ENCODE results near the gene PRTFDC1.
"Not testable (repeated sequence)": the region's sequence is repeated elsewhere in the genome, so short reads cannot be mapped to it uniquely, and the experiment has no call there.

The PRTFDC1 gene

DNA sequence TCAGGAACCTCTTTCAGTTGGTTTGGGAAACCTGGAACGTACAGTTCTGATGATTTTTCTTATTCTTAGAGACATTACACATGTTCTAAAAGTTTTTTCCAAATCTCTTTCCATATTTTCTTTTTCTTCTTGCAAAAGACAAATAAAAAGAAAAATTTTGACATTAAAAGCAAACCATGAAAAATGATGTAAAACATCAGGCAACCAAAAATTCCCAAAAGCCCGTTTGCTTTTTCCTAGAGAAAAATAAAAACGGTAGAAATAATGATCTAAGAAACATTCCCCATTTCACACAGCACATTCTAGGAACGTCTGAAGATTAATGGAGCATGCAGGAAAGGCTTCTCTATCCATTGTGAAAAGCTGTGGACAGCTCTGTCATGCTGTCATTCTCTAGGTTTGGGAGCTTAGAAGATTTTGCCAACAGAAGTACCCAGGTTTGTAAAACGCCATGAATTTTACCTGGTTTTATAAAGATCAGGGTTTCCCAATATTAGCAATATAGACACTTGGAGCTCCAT is 11.2 kb upstream of the PRTFDC1 start:
- no peak for DNase-seq

DNA sequence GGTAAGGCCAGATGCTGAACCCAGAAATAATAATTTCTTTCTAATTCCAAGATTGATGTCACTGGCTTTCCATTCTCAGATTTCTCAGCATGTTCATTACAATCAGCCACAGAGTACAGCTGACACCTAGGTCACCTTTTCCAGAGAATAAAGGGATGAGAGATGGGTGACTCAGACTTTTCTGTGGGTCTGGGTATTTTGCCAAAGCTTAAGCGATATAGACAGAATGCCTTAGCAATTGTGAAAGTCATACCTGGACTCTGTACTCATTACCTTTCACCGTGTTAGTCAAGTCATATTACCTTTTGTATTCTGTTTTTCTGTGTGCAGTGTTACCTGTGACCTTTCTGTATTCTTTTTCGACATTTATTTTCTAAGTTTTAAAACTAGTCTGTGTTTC is 10.6 kb upstream of the PRTFDC1 start:
- DNase-seq: peak; percentile 47

DNA sequence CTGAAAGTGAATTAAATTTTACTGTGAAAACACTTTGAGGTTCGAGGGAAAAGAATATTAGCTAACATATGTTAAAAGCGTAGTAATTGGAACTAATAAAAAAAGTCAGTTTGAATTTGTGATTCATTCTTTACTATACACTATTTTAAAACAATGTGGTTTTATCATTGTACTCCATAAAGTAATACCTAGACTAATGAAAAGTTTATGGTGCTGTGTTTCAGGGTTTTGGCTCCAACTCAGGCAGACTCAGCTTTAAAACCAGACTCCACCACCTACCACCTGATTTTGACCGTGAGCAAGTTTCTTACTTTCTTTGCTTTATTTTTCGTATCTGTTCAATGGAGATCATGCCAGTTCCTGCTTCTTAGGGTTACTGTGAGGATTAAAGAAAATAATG is 9.2 kb upstream of the PRTFDC1 start:
- no peak for DNase-seq

DNA sequence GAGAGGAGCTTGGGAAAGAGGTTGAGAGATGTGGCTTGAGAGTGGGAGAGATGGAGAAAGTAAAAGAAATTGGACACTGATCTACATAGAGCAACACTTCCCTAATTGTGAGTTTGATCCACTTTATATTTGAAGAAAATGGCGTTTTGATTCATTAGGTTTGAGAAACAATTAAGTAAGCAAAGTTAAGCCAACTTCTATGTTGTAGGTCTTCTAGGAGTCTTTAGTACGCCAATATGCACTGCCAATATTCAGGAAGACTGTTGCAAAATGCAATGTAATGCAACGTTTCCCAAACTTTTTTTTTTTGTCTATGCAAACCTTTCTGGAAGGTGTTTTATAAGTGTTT is 7.0 kb upstream of the PRTFDC1 start:
- no peak for DNase-seq

DNA sequence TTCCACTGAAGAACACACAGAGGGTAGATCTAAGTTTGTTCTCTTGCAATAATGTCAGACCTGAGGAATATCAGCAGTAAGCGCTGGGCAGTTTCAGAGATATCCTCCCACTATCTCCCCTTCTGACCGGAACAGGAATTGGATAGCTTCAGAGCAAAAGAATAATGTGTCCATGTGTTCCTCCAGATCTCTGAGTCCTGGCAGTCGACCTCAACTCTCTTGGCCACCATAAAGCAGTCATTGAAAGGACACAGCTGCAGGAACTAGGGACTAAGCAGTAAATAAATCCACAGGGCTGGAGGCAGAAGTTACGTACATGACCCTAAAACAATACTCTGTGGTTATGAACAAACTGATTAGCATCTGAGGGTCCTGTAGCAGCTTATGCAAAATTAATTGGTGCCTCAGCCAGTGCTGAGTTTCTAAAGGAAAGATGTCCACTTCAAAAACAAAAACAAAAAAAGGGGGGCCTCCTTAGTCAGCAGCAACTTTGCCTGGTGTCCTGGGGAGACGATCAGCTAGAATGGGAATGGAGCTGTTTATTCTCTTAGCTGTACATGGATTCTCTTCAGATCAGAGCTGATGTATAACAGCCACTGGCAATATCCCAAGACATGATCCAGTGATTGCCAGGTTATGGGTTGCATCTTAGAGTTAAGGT is 6.4 kb upstream of the PRTFDC1 start:
- no peak for DNase-seq

DNA sequence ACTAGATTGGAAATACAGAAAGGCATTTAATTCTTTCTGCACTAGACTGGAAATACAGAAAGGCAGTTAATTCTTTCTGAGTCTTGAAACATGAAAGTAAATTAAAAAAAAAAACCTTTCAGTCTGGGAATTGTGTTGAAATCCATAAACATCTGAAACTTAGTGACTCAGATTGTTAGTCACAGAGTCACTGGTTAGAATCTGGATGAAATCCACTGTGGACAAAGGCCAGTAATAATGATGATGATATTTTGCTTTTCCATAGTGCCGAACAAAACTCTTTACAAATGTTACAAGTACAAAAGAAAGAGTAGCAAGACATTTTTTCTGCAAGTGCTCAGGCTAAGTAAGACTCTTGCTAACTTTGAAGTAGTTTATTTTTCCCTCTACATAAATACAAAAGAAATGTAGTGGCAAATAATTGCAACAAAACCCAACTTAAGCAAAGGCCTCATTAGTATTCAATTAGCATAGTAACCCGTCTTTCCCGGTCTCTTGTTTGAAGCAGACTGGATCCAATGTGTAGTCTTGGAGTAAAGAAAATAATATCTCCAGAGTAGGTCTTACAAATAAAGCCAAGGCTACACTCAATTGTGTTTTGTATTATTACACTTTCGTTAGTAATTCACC is 5.8 kb upstream of the PRTFDC1 start:
- peak; percentile 53 for DNase-seq

DNA sequence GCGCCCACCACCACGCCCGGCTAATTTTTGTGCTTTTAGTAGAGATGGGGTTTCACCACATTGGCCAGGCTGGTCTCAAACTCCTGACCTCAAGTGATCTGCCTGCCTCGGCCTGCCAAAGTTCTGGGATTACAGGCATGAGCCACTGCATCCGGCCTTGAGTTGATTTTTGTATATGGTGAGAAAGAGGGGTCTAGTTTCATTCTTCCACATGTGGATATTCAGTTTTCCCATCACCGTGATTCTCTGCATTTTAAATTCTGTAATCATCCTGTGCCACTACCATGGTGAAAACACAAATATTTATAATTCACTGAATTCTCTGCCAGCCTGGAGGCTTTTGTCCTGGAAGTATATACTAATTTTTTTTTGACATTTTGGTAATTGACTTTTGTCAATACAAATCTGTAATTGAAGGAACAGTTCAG is 5.2 kb upstream of the PRTFDC1 start:
- DNase-seq: not testable (repeated sequence)

DNA sequence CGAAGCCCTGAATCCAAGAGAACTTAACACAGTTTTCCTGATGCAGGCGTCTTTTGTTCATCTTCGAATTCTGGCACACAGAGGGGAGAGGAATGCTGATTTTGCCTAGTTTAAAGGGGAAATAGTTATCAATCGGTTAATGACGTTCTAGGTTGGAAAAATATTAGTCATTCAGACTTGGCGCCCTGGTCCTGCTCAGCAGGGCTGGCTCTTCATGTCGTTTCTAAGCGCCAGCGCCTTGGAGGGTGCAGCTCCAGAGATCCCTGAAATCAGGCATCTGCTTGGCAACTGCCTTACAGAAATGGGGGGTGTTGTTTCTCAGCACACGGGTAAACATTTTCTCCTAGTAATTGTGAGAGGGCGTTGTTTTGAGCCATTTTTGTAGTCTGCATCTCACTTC is 1.3 kb upstream of the PRTFDC1 start:
- no peak for DNase-seq

DNA sequence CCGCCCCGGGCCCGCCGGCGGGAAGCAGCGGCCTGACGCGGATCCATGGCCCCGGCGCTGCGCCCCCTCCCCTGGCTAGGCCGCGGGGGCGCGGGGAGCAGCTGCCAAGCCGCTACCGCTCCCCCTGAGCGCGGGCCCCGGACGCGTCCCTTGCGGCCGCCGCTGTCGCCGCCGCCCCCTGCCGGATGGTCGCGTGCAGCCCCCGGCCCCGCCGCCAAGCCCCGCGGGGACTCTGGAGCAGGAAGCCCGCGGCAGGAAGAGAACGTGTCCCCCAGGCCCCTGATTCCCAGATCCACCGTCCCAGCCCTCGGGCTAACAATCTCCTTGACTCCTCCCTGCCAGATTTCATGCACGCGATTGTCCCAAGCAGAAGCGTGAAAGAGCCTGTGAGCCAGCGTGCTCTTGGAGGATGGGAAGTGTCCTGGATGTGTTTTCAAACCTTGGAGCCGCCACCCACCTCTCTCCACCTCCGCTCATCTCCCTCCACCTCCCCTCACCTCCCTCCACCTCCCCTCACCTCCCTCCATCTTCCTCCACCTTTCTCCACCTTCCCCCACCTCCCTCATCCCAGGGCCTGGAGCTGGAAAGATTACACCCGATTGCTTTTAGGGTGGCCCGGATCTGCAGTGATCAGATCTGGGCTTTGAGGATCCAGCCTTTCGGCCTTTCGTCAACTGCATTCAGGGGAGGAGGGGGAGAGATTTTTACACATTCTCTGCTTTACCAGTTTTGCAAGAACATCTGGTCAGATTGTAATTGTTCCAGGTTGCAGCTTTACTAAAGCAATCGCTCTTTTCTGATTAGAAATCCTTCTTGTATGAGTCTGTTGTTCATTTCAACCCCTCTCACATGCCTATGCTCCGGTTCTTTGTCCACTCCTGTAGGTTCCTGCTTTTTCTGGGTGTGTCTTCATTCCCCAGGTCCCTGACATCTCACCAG is 570 bp upstream of the PRTFDC1 start:
- DNase-seq: no peak

DNA sequence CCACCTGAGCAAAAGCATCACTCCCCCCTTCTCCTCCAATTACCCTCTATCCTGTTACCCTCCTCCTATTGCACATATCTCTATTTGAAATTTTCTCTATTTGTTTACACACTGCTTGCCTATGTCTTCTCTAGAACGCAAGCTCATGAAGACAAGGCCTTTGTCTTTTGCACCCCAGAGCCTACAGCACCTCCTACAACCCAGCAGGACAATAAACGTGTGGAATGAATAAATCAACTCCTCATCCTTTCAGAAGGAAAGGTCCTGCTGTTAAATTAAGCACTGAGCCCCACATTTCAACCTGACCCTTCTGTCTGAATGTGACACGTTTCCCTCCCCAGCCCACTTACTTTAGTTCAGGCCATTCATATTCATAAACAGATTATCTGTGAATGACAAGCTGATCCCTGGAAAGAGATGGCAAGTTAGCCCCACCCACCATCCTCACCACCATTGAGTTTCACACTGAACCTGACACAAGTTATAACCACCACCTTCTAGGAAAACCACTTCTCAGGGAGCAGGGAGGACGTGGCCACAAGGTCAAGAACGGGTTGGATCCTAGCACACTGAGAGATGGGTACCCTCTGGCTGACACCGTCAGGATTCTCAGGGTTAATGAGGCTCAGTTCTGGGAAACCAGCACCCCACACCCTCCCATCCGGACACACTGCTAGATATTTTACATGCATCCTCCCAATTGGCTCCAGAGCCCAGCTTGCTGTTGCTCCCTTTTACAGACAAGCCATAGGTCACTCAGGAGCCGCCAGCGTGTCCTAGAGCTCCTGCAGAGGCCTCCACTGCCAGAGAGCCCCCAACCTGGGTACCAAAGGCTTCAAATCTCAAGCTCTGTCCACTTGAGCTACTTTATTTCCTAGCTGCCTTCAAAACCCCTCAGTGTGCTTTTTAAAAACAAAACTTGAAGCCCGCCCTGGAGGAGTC is 934 bp downstream of the PRTFDC1 start:
- no peak for DNase-seq

DNA sequence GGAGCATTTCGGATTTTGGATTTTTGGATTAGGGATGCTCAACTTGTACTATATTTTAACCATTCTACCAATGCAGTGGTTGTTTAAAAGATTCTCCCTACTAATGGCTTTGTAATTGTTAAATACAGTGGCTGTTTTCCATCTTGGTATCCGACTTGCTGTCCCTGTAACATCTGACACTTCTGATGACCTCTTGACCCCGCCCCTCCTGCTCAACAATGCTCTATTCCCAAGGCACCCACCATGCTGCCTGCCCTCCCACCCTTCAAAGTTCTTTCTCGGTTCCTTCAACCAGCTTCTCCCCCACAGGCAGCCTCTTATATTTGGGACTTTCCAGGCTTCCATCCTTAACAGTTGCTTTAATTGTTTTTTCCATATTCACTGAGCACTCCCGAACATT is 2.0 kb downstream of the PRTFDC1 start:
- no peak for DNase-seq

DNA sequence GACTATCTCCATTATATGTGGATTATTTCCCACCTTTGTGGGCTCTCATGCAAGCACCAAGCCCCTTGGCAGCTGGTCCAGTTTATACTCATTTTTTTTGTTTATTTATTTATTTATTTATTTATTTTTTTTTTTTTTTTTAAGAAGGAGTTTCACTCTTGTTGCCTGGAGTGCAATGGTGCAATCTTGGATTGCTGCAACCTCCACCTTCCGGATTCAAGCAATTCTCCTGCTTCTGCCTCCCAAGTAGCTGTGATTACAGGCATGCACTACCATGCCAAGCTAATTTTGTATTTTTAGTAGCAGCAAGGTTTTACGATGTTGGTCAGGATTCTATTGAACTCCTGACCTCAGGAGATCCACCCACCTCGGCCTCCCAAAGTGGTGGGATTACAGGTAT is 2.8 kb downstream of the PRTFDC1 start:
- no peak for DNase-seq

DNA sequence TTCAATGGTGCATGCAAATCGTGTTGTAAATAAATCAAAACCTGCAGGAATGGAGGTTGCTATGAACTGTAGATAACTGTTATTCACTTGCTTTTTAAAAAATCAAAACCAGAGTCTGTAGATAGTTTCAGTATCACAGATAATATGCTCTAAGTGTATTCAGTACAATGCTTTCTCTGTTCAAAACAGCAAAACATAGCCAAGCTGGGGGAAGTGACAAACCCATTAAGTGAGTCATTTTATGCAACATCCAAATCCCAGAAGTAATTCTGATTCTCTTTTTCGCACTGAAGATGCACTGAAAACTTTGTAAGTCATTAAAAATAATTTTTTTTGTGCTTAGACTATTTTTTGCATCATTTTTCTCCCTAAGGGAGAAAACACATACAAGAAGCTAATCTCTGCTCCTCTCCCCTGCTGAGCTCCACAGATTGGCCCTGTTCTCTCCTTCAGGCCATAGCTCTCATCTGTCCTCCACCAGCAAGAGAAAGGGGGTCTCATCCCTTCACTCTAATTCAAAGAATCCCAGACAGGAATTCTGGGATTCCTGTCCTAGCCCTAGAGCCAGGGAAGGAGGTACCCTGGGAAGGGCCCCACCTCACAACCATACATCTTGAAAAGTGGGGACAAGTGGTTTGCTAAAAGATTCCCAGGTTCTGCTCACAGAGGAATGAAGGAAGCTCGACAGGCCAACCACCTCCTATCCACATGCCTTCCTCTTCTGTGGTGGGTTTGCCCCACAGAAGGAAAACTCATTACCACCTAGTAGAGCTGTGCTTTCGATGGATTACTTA is 4.9 kb downstream of the PRTFDC1 start:
- DNase-seq: no peak

DNA sequence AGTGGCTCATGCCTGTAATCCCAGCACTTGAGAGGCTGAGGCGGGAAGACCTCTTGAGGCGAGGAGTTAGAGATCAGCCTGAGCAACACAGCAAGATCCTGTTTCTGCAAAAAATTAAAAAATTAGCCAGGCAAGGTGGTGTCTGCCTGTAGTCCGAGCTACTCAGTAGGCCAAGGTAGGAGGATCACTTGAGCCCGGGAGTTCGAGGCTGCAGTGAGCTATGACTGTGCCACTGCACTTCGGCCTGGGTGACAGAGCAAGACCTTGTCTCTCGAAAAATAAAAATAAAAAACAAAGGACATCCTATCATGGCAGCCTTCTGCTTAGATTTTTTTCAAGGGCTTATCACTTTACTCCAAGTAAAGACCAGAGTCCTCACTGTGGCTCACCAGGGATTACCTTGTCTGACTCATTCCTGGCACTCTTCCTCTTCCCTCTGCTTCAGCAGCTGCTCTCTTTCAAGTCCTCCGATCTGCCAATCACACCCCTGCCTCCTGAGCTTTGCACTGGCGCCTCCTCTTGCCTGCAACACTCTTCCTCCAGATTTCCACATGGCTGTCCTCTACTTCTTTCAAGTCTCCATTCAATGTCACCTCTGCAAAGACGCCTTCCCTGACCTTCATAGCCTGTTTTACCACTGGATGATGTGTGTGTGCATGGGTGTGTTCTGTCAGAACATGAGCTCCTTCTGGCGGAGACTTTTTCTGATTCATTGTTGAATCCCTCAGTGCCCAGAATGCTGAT is 7.7 kb downstream of the PRTFDC1 start:
- DNase-seq: peak; percentile 82

DNA sequence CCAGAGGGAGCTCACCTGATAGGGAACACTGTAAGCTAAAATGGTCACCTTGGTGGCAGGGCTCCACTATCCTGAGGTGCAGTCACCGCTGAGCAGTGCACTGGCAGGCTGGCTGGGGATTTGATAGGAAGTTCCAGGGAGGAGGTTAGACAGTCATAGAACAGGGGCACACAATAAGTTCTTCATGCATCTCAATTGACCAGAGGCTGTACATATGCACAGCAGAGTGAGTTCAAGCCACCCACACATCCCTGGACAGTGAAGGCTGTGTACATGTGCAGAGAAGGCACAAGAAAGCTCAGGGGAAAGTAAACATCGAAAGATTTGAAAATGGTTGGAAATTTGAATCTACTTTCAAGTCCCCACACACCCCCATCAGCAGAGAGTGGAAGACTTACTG is 13.9 kb downstream of the PRTFDC1 start:
- no peak for DNase-seq

DNA sequence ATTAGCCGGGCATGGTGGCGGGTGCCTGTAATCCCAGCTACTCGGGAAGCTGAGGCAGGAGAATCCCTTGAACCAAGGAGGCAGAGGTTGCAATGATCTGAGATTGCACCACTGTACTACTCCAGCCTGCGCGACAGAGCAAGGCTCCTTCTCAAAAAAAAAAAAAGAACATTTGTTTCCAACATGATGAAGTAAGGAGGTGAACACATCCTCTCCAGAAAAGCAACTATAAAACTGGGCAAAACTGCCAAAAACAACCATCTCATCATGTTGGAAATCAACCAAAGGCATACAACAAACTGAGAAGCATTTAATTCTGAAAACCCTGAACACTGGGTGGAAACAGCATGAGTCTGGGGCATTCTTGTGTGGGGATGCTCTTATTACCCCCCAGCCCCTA is 14.3 kb downstream of the PRTFDC1 start:
- DNase-seq: no peak

DNA sequence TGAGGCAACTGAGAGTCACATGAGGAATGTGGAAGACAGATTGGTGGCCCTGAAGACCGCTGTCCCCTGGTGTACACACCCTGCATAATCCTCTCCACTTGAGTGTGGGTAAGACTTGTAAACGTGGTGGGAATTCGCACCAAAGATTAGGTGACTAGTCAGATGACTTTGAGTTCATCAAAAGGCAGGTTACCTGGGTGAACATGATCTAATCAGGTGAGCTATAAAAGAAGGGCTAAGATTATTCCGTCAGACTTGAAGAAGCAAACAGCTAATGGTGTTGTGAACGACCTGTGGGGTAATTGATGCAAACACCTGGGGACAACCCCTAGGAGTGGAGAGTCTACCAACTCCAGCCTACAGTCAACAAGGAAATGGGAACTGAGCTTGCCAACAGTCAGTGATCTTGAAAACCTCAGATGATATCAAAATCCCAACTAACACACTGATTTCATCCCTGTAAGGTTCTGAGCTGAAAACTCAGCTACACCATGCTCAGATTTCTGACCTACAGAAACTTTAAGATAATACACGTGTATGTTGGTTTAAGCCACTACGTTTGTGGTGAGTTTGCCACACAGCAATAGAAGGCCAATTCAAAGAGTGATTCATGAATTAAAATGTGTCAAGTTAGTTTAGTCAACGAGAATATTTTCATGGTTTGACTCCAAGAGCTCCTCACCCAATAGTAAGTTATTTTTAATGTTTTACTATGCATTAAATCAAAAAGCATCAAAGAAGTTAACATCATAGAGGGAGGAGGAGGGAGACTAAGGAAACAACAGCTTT is 16.7 kb downstream of the PRTFDC1 start:
- no peak for DNase-seq

DNA sequence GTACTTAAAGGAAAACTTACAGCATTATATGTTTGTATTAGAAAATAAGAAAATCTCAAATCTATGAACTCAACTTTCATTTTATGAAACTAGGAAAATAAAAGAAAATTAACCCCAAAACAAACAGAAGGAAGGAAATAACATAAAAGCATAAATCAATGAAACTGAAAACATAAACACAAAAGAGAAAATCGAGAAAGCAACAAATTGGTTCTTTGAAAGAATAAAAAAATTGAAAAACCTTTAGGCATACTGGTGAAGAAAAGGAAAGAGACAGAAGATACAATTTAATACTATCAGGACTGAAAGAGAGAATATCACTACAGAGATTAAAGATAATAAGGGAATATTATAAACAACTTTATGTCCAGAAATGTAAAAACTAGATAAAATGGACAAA is 21.2 kb downstream of the PRTFDC1 start:
- no peak for DNase-seq

DNA sequence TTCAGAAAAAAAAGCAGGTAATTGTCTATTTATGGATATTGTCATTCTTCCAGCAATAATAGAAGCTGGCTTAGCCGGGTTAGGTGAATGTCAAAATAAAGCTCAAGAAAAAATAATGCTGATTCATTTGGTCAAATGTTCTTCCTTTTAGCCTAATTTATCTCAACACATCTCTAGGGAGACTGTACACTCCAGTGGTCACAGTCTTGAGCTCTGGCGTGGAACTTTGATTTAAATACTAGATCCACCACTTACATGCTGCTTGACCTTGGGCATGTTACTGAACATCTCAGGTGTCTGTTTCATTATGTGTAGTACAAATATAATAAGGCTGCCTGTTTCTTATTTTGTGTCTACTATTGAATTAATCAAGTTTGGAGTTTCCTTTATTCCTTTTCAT is 22.0 kb downstream of the PRTFDC1 start:
- no peak for DNase-seq

DNA sequence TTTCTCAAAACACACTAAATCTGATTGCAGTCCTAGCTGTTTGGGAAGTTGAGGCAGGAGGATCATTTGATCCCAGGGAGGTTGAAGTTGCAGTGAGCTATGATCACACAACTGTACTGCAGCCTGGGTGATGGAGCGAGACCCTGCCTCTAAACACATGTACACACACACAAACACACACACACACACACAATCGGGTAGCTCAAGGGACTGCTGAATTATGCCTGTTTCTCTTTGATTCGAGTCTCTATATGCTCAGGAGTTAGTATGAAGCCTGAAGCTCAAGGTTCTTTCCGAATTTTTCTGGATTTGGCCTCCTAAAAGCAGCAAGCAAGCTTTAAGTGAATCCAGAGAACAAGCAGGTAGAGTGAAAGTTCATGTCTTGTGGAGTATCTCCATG is 22.5 kb downstream of the PRTFDC1 start:
- DNase-seq: no peak
